SH-SY5Y (cell line): ENCODE measurements around the gene OGFOD3.

Experiments
- GATA2 ChIP-seq: IDR thresholded peaks from 2 replicates; pipeline ENCODE4 v1.6.1; 2011; ENCODE audit warnings: mild to moderate bottlenecking, low read depth, low read length
- GATA3 ChIP-seq: IDR thresholded peaks from 2 replicates; pipeline ENCODE4 v1.6.1; 2011; ENCODE audit warnings: low read depth, mild to moderate bottlenecking, low read length, moderate library complexity

DNA sequence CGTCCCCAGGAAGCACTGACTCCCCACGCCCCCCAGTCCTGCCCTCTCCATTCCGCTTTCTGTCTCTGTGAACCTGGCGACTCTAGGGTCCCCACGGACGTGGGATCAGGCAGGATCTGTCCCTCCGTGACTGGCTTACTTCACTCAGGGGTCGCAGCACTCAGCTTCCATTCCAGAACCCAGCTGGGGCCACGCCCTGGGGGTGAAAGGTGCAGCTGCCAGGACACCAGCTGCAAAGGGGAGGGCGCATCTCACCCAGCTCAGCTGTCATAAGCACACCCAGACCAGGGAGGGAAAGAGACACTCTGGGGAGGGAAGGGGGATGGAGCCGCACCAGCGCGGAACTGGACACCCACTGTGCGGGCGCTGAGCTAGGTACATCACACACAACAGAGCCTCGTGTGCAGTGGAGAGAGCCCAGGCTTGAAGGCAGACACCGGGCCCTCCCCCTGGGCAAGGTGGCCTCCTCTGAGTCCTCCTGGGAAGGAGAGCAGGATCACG lies 18.7 kb downstream of the OGFOD3 start:
- TF ChIP-seq GATA2 = no peak
- TF ChIP-seq GATA3 = no peak
